HEK293 (cell line): ENCODE data around the gene NCKAP1.

Experiments
- WT1 ChIP-seq: fragments of 450-650 bp; formaldehyde crosslinking; IDR thresholded peaks from 2 replicates; pipeline ENCODE4 v1.5.1; 2016; ENCODE audit warnings: missing biosample characterization, missing genetic modification characterization
- YY2 ChIP-seq: fragments of 450-650 bp; formaldehyde crosslinking; IDR thresholded peaks from 2 replicates; pipeline ENCODE4 v1.5.1; 2016; ENCODE audit warnings: missing biosample characterization, missing genetic modification characterization
- ZBTB21 ChIP-seq: fragments of 450-650 bp; formaldehyde crosslinking; IDR thresholded peaks from 2 replicates; pipeline ENCODE4 v1.5.1; 2017; ENCODE audit warnings: missing biosample characterization, missing genetic modification characterization
- ZNF645 ChIP-seq: fragments of 450-650 bp; formaldehyde crosslinking; IDR thresholded peaks from 2 replicates; pipeline ENCODE4; 2016; ENCODE audit warnings: missing biosample characterization, missing genetic modification characterization
- ZNF701 ChIP-seq: fragments of 450-650 bp; formaldehyde crosslinking; IDR thresholded peaks from 2 replicates; pipeline ENCODE4 v1.5.1; 2016; ENCODE audit warnings: missing biosample characterization, missing genetic modification characterization
- TF ChIP-seq, protein P1 (sequence below): fragments of 450-650 bp; formaldehyde crosslinking; IDR thresholded peaks from 2 replicates; pipeline ENCODE4 v1.5.1; 2016; ENCODE audit warnings: missing biosample characterization, missing genetic modification characterization

- TF ChIP-seq ZNF645 (tag by site-specific recombination) (no peak), WT1 (no peak), YY2 (no peak), ZBTB21 (tag by site-specific recombination) (no peak), ZNF701 (tag by site-specific recombination) (no peak)
- TF ChIP-seq, protein P1, sequence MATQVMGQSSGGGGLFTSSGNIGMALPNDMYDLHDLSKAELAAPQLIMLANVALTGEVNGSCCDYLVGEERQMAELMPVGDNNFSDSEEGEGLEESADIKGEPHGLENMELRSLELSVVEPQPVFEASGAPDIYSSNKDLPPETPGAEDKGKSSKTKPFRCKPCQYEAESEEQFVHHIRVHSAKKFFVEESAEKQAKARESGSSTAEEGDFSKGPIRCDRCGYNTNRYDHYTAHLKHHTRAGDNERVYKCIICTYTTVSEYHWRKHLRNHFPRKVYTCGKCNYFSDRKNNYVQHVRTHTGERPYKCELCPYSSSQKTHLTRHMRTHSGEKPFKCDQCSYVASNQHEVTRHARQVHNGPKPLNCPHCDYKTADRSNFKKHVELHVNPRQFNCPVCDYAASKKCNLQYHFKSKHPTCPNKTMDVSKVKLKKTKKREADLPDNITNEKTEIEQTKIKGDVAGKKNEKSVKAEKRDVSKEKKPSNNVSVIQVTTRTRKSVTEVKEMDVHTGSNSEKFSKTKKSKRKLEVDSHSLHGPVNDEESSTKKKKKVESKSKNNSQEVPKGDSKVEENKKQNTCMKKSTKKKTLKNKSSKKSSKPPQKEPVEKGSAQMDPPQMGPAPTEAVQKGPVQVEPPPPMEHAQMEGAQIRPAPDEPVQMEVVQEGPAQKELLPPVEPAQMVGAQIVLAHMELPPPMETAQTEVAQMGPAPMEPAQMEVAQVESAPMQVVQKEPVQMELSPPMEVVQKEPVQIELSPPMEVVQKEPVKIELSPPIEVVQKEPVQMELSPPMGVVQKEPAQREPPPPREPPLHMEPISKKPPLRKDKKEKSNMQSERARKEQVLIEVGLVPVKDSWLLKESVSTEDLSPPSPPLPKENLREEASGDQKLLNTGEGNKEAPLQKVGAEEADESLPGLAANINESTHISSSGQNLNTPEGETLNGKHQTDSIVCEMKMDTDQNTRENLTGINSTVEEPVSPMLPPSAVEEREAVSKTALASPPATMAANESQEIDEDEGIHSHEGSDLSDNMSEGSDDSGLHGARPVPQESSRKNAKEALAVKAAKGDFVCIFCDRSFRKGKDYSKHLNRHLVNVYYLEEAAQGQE (tag by site-specific recombination), result no peak
Measured at GRCh38 chr2:183033951-183034350, 4.3 kb downstream of the NCKAP1 start.
